Mammary epithelial cell (primary cell): ENCODE data around the gene BLOC1S3.

Experiments
- CTCF ChIP-seq, 2 donors: IDR thresholded peaks in 1 of 2; conservative IDR thresholded peaks in 1 of 2; 2 replicates each; pipeline ENCODE4 v1.5.1; 2011 to 2012; ENCODE audit warnings: inconsistent platforms in 2 of 2, low read length in 2 of 2, mild to moderate bottlenecking in 2 of 2, control low read depth in 1 of 2, low read depth in 1 of 2; ENCODE audit not compliant: insufficient read depth in 1 of 2; ENCODE audit errors: extremely low read depth in 1 of 2
- EZH2 ChIP-seq: IDR thresholded peaks from 2 replicates; pipeline ENCODE4 v1.6.1; 2012; ENCODE audit warnings: low read length, inconsistent platforms, borderline replicate concordance

GRCh38 chr19:45145270-45146189, 33.1 kb upstream of the BLOC1S3 start:
- TF ChIP-seq CTCF (conservative IDR thresholded peaks at IDR 0.05 in 1 of 2, IDR thresholded peaks at IDR 0.05 in 1 of 2; ENCODE audit: extremely low read depth in 1 of 2, insufficient read depth in 1 of 2, low read depth in 1 of 2, low read length in 2 of 2) (no peak), EZH2 (no peak)
